IMR-90 (cell line): ENCODE results near the gene MBNL3. TPM values are rescaled to one million over a fixed set of nuclear protein-coding genes. Genes with fewer than 3 reads are reported as not detected.

Experiments
- ATAC-seq: fragments of 200-7000 bp; cut with Tn5 transposase; 2 replicates; pipeline ENCODE4 v1.9.1; 2020; ENCODE audit warnings: low read depth, mild to moderate bottlenecking, moderate library complexity
- BruUV-seq: library from RNA; stranded (reverse); fragments of 400-500 nt; replicated peaks from 2 replicates; lab custom pipeline; 2021; lab: Mats Ljungman, UMichigan
- CTCF ChIA-PET: fragments of 300-600 bp; formaldehyde crosslinking; extraction: SDS; loops from one replicate; lab custom pipeline; 2021; ENCODE audit warnings: antibody characterized with exemption; lab: Yijun Ruan, JAX
- POLR2A ChIA-PET: fragments of 300-600 bp; sonication (Branson Sonifier 250); formaldehyde crosslinking; loops from one replicate; lab custom pipeline; 2022; ENCODE audit warnings: antibody characterized with exemption; ENCODE audit not compliant: unreplicated experiment; lab: Charles Lee
- DNase-seq: peaks from one replicate; pipeline ENCODE4 v3.0.0; 2013
- H2AFZ ChIP-seq: replicated peaks from 2 replicates; pipeline ENCODE3; 2013; ENCODE audit warnings: low read length, mild to moderate bottlenecking; ENCODE audit not compliant: poor library complexity
- H2AK5ac ChIP-seq: 2 replicates; pipeline ENCODE4 v1.6.1; 2013; ENCODE audit warnings: low read depth, low read length, inconsistent platforms
- H2AK9ac ChIP-seq: replicated peaks from 2 replicates; pipeline ENCODE3; 2013; ENCODE audit warnings: mild to moderate bottlenecking, low read depth, low read length, moderate library complexity; ENCODE audit not compliant: poor library complexity
- H2BK120ac ChIP-seq: 2 replicates; pipeline ENCODE4 v1.6.1; 2013; ENCODE audit warnings: low read depth, low read length, inconsistent platforms
- H2BK15ac ChIP-seq: 3 replicates; pipeline ENCODE4 v1.6.1; 2013; ENCODE audit warnings: low read depth, low read length, inconsistent platforms
- H2BK20ac ChIP-seq: 2 replicates; pipeline ENCODE4 v1.6.1; 2013; ENCODE audit warnings: low read depth, mild to moderate bottlenecking, inconsistent platforms, low read length, moderate library complexity
- H2BK5ac ChIP-seq: 2 replicates; pipeline ENCODE4 v1.6.1; 2013; ENCODE audit warnings: mild to moderate bottlenecking, low read depth, low read length, inconsistent platforms; ENCODE audit not compliant: poor library complexity, severe bottlenecking
- H3K14ac ChIP-seq: replicated peaks from 2 replicates; pipeline ENCODE4 v1.6.1; 2013; ENCODE audit warnings: low read depth, low read length, inconsistent platforms
- H3K18ac ChIP-seq: 2 replicates; pipeline ENCODE4 v1.6.1; 2013; ENCODE audit warnings: low read depth, low read length, control low read depth
- H3K23ac ChIP-seq: 2 replicates; pipeline ENCODE4 v1.6.1; 2013; ENCODE audit warnings: low read depth, low read length, inconsistent platforms
- H3K27ac ChIP-seq: 2 replicates; pipeline ENCODE4 v1.5.1; 2013; ENCODE audit warnings: mild to moderate bottlenecking, control low read depth, low read length; ENCODE audit not compliant: insufficient read depth
- H3K27me3 ChIP-seq: 2 replicates; pipeline ENCODE4 v1.6.1; 2013; ENCODE audit warnings: low read length; ENCODE audit not compliant: control insufficient read depth, insufficient read depth
- H3K36me3 ChIP-seq: 2 replicates; pipeline ENCODE4 v1.6.1; 2013; ENCODE audit warnings: low read length, mixed read lengths; ENCODE audit not compliant: control insufficient read depth, insufficient read depth
- H3K4ac ChIP-seq: 2 replicates; pipeline ENCODE4 v1.6.1; 2013; ENCODE audit warnings: low read depth, low read length, inconsistent platforms
- H3K4me1 ChIP-seq: 2 replicates; pipeline ENCODE4 v1.6.1; 2013; ENCODE audit warnings: low read length, mixed read lengths; ENCODE audit not compliant: control insufficient read depth, insufficient read depth
- H3K4me2 ChIP-seq: 2 replicates; pipeline ENCODE4 v1.6.1; 2013; ENCODE audit warnings: low read depth, mild to moderate bottlenecking, control low read depth, low read length, moderate library complexity
- H3K4me3 ChIP-seq: 2 replicates; pipeline ENCODE4 v1.5.1; 2013; ENCODE audit warnings: low read depth, mild to moderate bottlenecking, control low read depth, low read length, moderate library complexity; ENCODE audit not compliant: insufficient read depth
- H3K56ac ChIP-seq: 2 replicates; pipeline ENCODE4 v1.6.1; 2013; ENCODE audit warnings: low read length, inconsistent platforms; ENCODE audit not compliant: insufficient read depth; ENCODE audit errors: extremely low read depth
- H3K79me1 ChIP-seq, 2 experiments: 2 replicates each; pipeline ENCODE4 v1.6.1; 2013; ENCODE audit warnings: low read length in 2 of 2, inconsistent platforms in 1 of 2, low read depth in 1 of 2
- H3K9ac ChIP-seq: 2 replicates; pipeline ENCODE4 v1.6.1; 2013; ENCODE audit warnings: low read depth, low read length, control low read depth
- H3K9me1 ChIP-seq: 2 replicates; pipeline ENCODE4 v1.6.1; 2013; ENCODE audit warnings: low read length, inconsistent platforms; ENCODE audit not compliant: insufficient read depth
- H3K9me3 ChIP-seq: 2 replicates; pipeline ENCODE4 v1.6.1; 2013; ENCODE audit warnings: low read length; ENCODE audit not compliant: control insufficient read depth, insufficient read depth
- H4K20me1 ChIP-seq: 2 replicates; pipeline ENCODE4 v1.6.1; 2013; ENCODE audit warnings: low read length, inconsistent platforms; ENCODE audit not compliant: insufficient read depth
- H4K5ac ChIP-seq: 2 replicates; pipeline ENCODE4 v1.6.1; 2013; ENCODE audit warnings: mild to moderate bottlenecking, low read depth, low read length, control low read depth
- H4K8ac ChIP-seq, 2 experiments: 2 replicates each; pipeline ENCODE4 v1.6.1; 2013; ENCODE audit warnings: low read depth in 2 of 2, low read length in 2 of 2, control low read depth in 1 of 2, inconsistent platforms in 1 of 2
- H4K91ac ChIP-seq: 2 replicates; pipeline ENCODE4 v1.6.1; 2013; ENCODE audit warnings: low read depth, low read length, inconsistent platforms; ENCODE audit not compliant: insufficient read depth
- BHLHE40 ChIP-seq: fragments of 150-350 bp; IDR thresholded peaks from 2 replicates; pipeline ENCODE4 v1.6.1; 2016; ENCODE audit warnings: mild to moderate bottlenecking, low read depth, low read length
- CEBPB ChIP-seq: IDR thresholded peaks from 2 replicates; pipeline ENCODE4 v1.6.1; 2012; ENCODE audit warnings: low read depth, low read length, improper control_type of control experiment
- CHD1 ChIP-seq: IDR thresholded peaks from 2 replicates; pipeline ENCODE4 v1.6.1; 2012; ENCODE audit warnings: low read depth, low read length, improper control_type of control experiment
- FOS ChIP-seq: fragments of 150-350 bp; IDR thresholded peaks from 2 replicates; pipeline ENCODE4 v1.6.1; 2016; ENCODE audit warnings: low read depth, low read length
- MAFK ChIP-seq: IDR thresholded peaks from 2 replicates; pipeline ENCODE4 v1.6.1; 2012; ENCODE audit warnings: low read depth, low read length, improper control_type of control experiment
- MAZ ChIP-seq: IDR thresholded peaks from 2 replicates; pipeline ENCODE4 v1.6.1; 2012; ENCODE audit warnings: low read depth, mild to moderate bottlenecking, low read length, improper control_type of control experiment, moderate library complexity, borderline replicate concordance
- MXI1 ChIP-seq: IDR thresholded peaks from 2 replicates; pipeline ENCODE4 v1.6.1; 2012; ENCODE audit warnings: low read depth, mild to moderate bottlenecking, low read length, moderate library complexity, borderline replicate concordance
- POLR2A ChIP-seq: IDR thresholded peaks from 2 replicates; pipeline ENCODE4 v1.6.1; 2012; ENCODE audit warnings: mild to moderate bottlenecking, low read depth, low read length
- RAD21 ChIP-seq: IDR thresholded peaks from 2 replicates; pipeline ENCODE4 v1.6.1; 2012; ENCODE audit warnings: low read length, improper control_type of control experiment
- RCOR1 ChIP-seq: IDR thresholded peaks from 2 replicates; pipeline ENCODE4 v1.6.1; 2012; ENCODE audit warnings: mild to moderate bottlenecking, low read length, improper control_type of control experiment; ENCODE audit not compliant: insufficient replicate concordance
- RFX5 ChIP-seq: IDR thresholded peaks from 2 replicates; pipeline ENCODE4 v1.8.0; 2012; ENCODE audit warnings: low read depth, mild to moderate bottlenecking, low read length, moderate library complexity
- SMC3 ChIP-seq: fragments of 150-350 bp; IDR thresholded peaks from 2 replicates; pipeline ENCODE4 v1.6.1; 2016; ENCODE audit warnings: low read depth, mild to moderate bottlenecking, antibody characterized with exemption, low read length, moderate library complexity
- WGBS, 2 experiments: methylation state at CpG; one replicate each; pipeline versions ENCODE4 v1.1.5 to v1.1.7; 2013; ENCODE audit warnings: missing lambda C conversion rate in 2 of 2; ENCODE audit not compliant: insufficient read length in 1 of 2; ENCODE audit errors: extremely low coverage in 2 of 2; 5-methylcytosine and 5-hydroxymethylcytosine counted together
- dilution Hi-C: fragments of 300-500 bp; cut with HindIII; formaldehyde crosslinking; loops from one replicate; pipeline ENCODE4 v1.14.3; 2018; ENCODE audit warnings: low sequenced_read_pairs; ENCODE audit not compliant: unreplicated experiment
- in situ Hi-C: fragments of 300-500 bp; cut with MboI; formaldehyde crosslinking; loops from 3 replicates; pipeline ENCODE4 v1.14.3; 2019; ENCODE audit warnings: low sequenced_read_pairs, inconsistent platforms, mixed read lengths
- intact Hi-C: fragments of 100-400 bp; cut with micrococcal nuclease; formaldehyde crosslinking; loops from 2 replicates; pipeline ENCODE4 v1.10.0; 2022
- polyA plus RNA-seq, 3 experiments: library from polyadenylated mRNA; depleted of rRNA; stranded (reverse); fragments of >200 nt; gene quantifications; 2 replicates each; pipeline ENCODE4 v1.2.3, GENCODE V29; 2012; ENCODE audit warnings: low replicate concordance in 1 of 3
- total RNA-seq: library from RNA; depleted of rRNA; stranded (reverse); fragments of >200 nt; gene quantifications from 2 replicates; pipeline ENCODE4 v1.2.3, GENCODE V29; 2012
- TF ChIP-seq, protein P1 (sequence below): fragments of 150-350 bp; IDR thresholded peaks from 2 replicates; pipeline ENCODE4 v1.6.1; 2016; ENCODE audit warnings: low read depth, mild to moderate bottlenecking, low read length, moderate library complexity, borderline replicate concordance
- TF ChIP-seq, protein P2 (sequence below): conservative IDR thresholded peaks from 2 replicates; pipeline ENCODE4 v1.5.1; 2012; ENCODE audit warnings: mild to moderate bottlenecking, low read depth, low read length, improper control_type of control experiment

The MBNL3 gene
- total and polyA plus RNA-seq, 2 of the 4 experiments (the other 2 are of a cell fraction): 0.32 to 1.1 TPM

DNA sequence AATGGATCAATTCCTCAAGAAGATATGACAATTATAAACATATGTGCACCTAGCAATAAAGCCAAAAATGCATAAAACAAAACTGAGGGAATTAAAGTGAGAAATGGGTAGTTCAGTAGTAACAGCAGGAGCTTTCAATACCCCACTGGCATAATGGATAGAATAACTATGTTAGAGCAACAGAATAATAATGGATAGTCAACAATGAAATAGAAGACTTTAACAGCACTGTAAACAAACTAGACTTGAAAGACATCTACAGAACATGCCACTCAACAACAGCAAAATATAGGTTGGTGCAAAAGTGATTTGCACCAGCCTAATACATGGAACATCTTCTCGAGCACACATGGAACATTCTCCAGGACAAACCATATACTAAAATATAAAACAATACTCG is 20.0 kb upstream of the MBNL3 start:
- no CpG with 5 or more reads among the region's 2 CpGs for WGBS, 2 experiments

More for the DNA sequence above, 20.0 kb upstream of the MBNL3 start:
- Histone ChIP-seq H3K79me1 (no peaks in the 10 kb centered on the region), H3K18ac (no peak overlapping the region), H3K4me1 (no peaks in the 10 kb centered on the region), H4K20me1 (no peaks in the 10 kb centered on the region), H3K4ac (no peak overlapping the region), H4K91ac (no peak overlapping the region), H3K27me3 (peaks cover 6% of the 10 kb centered on the region), H2BK15ac (no peak overlapping the region), H2BK5ac (no peak overlapping the region), H3K9me3 (no peaks in the 10 kb centered on the region), H3K4me3 (no peak overlapping the region), H3K9ac (no peak overlapping the region), H3K14ac (no peak overlapping the region), H2AK9ac (no peak overlapping the region), H2BK20ac (no peak overlapping the region), H2AFZ (no peak overlapping the region), H2AK5ac (no peak overlapping the region), H3K4me2 (no peak overlapping the region), H3K56ac (no peak overlapping the region), H2BK120ac (no peak overlapping the region), H4K8ac (no peak overlapping the region), H3K27ac (no peak overlapping the region), H3K36me3 (no peaks in the 10 kb centered on the region), H4K5ac (no peak overlapping the region), H3K9me1 (no peaks in the 10 kb centered on the region), H3K23ac (no peak overlapping the region)
- no TSS peak for BruUV-seq
- DNase-seq (no peak), ATAC-seq (no peak)
- dilution Hi-C loops: no loop called here
- POLR2A ChIA-PET: no interaction called here
- intact Hi-C loops: no loop called here
- TF ChIP-seq SMC3 (no peak), MAZ (no peak), CEBPB (no peak), MXI1 (no peak), FOS (no peak), RFX5 (no peak), BHLHE40 (no peak), RCOR1 (no peak), MAFK (no peak), CHD1 (no peak), RAD21 (no peak), POLR2A (no peak)
- TF ChIP-seq, protein P1, sequence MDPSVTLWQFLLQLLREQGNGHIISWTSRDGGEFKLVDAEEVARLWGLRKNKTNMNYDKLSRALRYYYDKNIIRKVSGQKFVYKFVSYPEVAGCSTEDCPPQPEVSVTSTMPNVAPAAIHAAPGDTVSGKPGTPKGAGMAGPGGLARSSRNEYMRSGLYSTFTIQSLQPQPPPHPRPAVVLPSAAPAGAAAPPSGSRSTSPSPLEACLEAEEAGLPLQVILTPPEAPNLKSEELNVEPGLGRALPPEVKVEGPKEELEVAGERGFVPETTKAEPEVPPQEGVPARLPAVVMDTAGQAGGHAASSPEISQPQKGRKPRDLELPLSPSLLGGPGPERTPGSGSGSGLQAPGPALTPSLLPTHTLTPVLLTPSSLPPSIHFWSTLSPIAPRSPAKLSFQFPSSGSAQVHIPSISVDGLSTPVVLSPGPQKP: no peak
- TF ChIP-seq, protein P2, sequence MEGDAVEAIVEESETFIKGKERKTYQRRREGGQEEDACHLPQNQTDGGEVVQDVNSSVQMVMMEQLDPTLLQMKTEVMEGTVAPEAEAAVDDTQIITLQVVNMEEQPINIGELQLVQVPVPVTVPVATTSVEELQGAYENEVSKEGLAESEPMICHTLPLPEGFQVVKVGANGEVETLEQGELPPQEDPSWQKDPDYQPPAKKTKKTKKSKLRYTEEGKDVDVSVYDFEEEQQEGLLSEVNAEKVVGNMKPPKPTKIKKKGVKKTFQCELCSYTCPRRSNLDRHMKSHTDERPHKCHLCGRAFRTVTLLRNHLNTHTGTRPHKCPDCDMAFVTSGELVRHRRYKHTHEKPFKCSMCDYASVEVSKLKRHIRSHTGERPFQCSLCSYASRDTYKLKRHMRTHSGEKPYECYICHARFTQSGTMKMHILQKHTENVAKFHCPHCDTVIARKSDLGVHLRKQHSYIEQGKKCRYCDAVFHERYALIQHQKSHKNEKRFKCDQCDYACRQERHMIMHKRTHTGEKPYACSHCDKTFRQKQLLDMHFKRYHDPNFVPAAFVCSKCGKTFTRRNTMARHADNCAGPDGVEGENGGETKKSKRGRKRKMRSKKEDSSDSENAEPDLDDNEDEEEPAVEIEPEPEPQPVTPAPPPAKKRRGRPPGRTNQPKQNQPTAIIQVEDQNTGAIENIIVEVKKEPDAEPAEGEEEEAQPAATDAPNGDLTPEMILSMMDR: no peak
- CTCF ChIA-PET: interaction anchor here (0.6 kb wide), 1 partner anchor 10 kb away, joined by 3 read pairs; no protein-coding TSS in a partner anchor
- in situ Hi-C loops: no loop called here
